Muscle of leg (tissue), 11 donors: ENCODE results near the gene BAG2. TPM values are rescaled to one million over a fixed set of nuclear protein-coding genes. Genes with fewer than 3 reads are reported as not detected.

Source experiments
- DNase-seq: peaks from one replicate; pipeline ENCODE4 v3.0.0; 2013
- H3K27ac ChIP-seq: one replicate; pipeline ENCODE4 v1.5.1; 2013; ENCODE audit warnings: mild to moderate bottlenecking, low read length, control low read depth
- H3K27me3 ChIP-seq: one replicate; pipeline ENCODE4 v1.6.1; 2013; ENCODE audit warnings: low read length; ENCODE audit not compliant: control insufficient read depth, insufficient read depth
- H3K36me3 ChIP-seq: one replicate; pipeline ENCODE4 v1.6.1; 2013; ENCODE audit warnings: low read length; ENCODE audit not compliant: control insufficient read depth, insufficient read depth
- H3K4me1 ChIP-seq: one replicate; pipeline ENCODE4 v1.6.1; 2013; ENCODE audit warnings: low read length; ENCODE audit not compliant: control insufficient read depth, insufficient read depth
- H3K4me3 ChIP-seq: one replicate; pipeline ENCODE4 v1.5.1; 2013; ENCODE audit warnings: low read length, control low read depth
- H3K9me3 ChIP-seq: replicated peaks from 2 replicates; pipeline ENCODE4 v1.6.1; 2013; ENCODE audit warnings: low read depth, low read length; ENCODE audit not compliant: control insufficient read depth
- WGBS: methylation state at CpG from one replicate; pipeline ENCODE4 v1.1.5; 2013; ENCODE audit warnings: missing lambda C conversion rate; ENCODE audit not compliant: insufficient coverage; 5-methylcytosine and 5-hydroxymethylcytosine counted together
- polyA plus RNA-seq, 8 donors: library from polyadenylated mRNA; unstranded; fragments of 120-200 nt; gene quantifications; one replicate each; pipeline versions ENCODE4 v1.2.1 to v1.2.3, GENCODE V29; 2013; ENCODE audit warnings: inconsistent platforms in 1 of 8, low replicate concordance in 1 of 8; ENCODE audit not compliant: insufficient read length in 8 of 8, insufficient read depth in 1 of 8
- total RNA-seq: library from RNA; stranded (reverse); fragments of 120-200 nt; gene quantifications from one replicate; pipeline ENCODE4 v1.2.4, GENCODE V29; 2013

The BAG2 gene
- total and polyA plus RNA-seq, 9 donors, result 10.2 to 13.2 (median 11.8) TPM

DNA sequence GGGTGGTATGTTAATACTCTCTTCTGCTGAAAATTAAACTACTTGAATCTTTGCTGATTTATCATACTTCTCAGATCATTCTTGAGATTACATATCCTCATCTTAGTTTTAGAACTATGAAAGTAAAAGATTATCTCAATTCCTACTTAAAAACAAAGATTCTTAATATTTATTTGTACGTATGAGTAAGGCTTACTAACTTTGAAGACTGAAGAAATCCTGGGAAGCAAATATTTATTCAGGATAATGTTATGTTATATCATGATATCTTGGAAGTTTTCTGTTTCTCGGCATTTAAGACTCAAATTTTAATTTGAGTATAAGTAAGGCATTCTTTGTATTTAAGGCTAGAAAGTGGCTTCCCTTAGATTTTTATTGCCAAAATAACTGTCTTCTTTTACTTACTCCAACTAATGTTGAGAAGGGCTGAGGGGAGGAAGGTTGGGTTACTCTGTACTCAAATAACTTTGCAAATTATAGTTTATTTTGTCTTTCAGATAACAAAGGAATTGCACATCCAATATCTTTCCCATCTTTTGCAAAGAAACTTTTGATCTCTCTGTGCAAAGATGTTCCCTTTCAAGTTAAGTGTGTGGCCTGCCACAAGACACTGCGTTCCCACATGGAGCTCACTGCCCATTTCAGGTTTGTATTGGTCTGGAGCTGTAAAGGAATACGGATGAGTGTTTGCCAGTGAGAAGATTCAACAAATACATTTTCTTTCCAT is 30.5 kb upstream of the BAG2 start:
- Histone ChIP-seq H3K27me3 (no peaks in the 10 kb centered on the region), H3K4me3 (no peak overlapping the region), H3K9me3 (no peaks in the 10 kb centered on the region), H3K36me3 (peaks cover 3% of the 10 kb centered on the region), H3K27ac (no peak overlapping the region), H3K4me1 (no peaks in the 10 kb centered on the region)
- no peak for DNase-seq
- no CpG with 5 or more reads among the region's 4 CpGs for WGBS

DNA sequence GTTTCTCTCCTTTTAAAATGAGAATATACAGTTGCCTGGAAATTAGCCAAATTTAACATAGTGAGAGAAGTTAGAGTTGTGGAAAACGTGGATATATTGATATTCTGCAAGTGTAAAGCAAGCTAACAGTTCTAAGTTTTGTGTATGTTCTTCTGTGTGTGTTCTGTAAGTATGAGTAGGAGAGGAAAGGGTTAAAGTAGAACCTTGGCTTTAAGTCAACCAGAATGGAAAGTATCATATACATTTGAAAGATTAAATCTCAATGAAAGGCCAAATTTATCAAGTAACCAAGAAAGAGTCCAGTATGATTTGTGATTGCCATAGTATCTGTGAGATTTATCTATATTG is 30.0 kb upstream of the BAG2 start:
- H3K9me3 ChIP-seq, result no peaks in the 10 kb centered on the region
- no peak for DNase-seq
- no peak overlapping the region for H3K4me3 ChIP-seq
- WGBS, result 86% methylated on average over 1 of the region's 1 CpG
- no peak overlapping the region for H3K27ac ChIP-seq
- no peaks in the 10 kb centered on the region for H3K4me1 ChIP-seq
- H3K36me3 ChIP-seq, result peaks cover 3% of the 10 kb centered on the region
- H3K27me3 ChIP-seq, result no peaks in the 10 kb centered on the region

DNA sequence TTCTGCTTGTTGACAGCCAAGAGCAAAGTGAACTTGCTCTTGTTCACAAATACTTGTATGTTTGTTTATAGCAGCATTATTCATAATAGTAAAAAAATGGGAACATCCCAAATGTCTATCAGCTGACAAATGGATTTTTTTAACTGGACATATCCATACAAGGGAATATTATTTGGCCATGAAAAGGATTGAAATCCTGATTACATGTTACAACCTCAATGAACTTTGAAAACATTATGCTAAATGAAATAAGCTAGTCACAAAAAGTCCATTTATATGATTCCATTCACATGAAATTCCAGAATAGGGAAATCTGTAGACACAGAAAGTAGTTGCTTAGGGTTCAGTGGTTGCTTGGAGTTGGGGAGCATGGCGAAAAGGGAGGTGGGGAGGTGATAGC is 28.4 kb upstream of the BAG2 start:
- Histone ChIP-seq H3K4me1 (no peaks in the 10 kb centered on the region), H3K36me3 (peaks cover 13% of the 10 kb centered on the region)
- WGBS, result no CpG with 5 or more reads among the region's 1 CpG

DNA sequence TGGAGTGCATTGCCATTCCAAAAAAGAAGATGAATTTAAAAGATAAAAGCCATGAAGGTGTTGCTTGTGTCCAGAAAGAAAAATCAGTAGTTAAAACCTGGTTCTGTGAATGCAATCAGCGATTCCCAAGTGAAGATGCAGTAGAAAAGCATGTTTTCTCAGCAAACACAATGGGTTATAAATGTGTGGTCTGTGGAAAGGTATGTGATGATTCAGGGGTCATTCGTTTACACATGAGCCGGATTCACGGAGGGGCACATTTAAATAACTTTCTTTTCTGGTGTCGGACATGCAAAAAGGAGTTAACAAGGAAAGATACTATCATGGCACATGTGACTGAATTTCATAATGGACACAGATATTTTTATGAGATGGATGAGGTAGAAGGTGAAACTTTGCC is 24.7 kb upstream of the BAG2 start:
- Histone ChIP-seq H3K36me3 (peaks cover 13% of the 10 kb centered on the region), H3K4me1 (no peaks in the 10 kb centered on the region), H3K9me3 (no peaks in the 10 kb centered on the region), H3K27ac (no peak overlapping the region), H3K27me3 (no peaks in the 10 kb centered on the region), H3K4me3 (no peak overlapping the region)
- 92% methylated on average over 4 of the region's 5 CpGs for WGBS
- no peak for DNase-seq

More for the DNA sequence above, 28.4 kb upstream of the BAG2 start:
- H3K9me3 ChIP-seq, result no peaks in the 10 kb centered on the region
- no peak overlapping the region for H3K27ac ChIP-seq
- DNase-seq, result no peak
- H3K27me3 ChIP-seq, result no peaks in the 10 kb centered on the region
- no peak overlapping the region for H3K4me3 ChIP-seq

DNA sequence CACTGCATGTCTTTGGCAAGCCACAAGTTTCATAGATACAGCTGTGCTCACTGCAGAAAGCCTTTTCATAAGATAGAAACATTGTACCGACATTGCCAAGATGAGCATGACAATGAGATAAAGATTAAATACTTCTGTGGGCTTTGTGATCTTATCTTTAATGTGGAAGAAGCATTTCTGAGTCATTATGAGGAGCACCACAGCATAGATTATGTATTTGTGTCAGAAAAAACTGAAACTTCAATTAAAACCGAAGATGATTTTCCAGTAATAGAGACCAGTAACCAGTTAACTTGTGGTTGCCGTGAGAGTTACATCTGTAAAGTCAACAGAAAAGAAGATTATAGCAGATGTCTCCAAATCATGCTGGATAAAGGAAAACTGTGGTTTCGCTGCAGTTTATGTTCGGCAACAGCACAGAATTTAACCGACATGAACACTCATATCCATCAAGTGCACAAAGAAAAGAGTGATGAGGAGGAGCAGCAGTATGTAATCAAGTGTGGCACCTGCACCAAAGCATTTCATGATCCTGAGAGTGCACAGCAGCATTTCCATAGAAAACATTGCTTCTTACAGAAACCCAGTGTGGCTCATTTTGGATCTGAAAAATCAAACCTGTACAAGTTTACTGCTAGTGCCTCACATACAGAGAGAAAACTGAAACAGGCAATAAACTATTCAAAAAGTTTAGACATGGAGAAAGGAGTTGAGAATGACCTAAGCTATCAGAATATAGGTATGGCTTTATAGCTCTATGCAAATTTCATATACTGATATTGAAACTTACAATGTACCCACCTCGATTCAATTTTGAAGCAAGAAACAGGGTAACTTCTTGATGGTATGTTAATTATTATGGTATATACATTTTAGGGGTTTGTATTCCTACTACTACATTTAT is 23.9 kb upstream of the BAG2 start:
- 92% methylated on average over 2 of the region's 7 CpGs for WGBS
- H3K36me3 ChIP-seq, result peaks cover 18% of the 10 kb centered on the region
- no peak overlapping the region for H3K4me3 ChIP-seq
- no peaks in the 10 kb centered on the region for H3K9me3 ChIP-seq
- H3K27me3 ChIP-seq, result no peaks in the 10 kb centered on the region
- H3K27ac ChIP-seq, result no peak overlapping the region
- H3K4me1 ChIP-seq, result no peaks in the 10 kb centered on the region
- DNase-seq, result no peak

DNA sequence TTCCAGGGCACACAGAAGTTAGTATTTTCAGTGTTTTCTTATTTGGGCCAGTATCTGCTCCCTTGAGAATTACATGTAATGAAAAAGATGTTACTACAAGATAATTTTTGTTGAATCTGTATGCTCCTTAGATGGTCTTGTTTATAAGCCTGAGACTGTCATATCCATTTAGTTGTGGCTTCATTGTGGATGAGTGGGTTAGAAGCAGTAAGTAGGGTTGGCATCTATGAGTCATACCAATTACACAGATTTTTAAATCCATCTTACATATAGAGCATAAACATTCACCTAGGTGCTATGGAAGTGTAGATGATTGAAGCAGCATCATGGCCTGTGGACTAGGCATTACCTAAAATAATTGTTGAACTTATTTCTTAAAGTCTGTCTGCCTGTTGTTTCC is 13.5 kb upstream of the BAG2 start:
- no peaks in the 10 kb centered on the region for H3K9me3 ChIP-seq
- peaks cover 8% of the 10 kb centered on the region for H3K36me3 ChIP-seq
- DNase-seq, result no peak
- no peaks in the 10 kb centered on the region for H3K27me3 ChIP-seq
- H3K4me1 ChIP-seq, result no peaks in the 10 kb centered on the region
- H3K27ac ChIP-seq, result no peak overlapping the region
- H3K4me3 ChIP-seq, result no peak overlapping the region

DNA sequence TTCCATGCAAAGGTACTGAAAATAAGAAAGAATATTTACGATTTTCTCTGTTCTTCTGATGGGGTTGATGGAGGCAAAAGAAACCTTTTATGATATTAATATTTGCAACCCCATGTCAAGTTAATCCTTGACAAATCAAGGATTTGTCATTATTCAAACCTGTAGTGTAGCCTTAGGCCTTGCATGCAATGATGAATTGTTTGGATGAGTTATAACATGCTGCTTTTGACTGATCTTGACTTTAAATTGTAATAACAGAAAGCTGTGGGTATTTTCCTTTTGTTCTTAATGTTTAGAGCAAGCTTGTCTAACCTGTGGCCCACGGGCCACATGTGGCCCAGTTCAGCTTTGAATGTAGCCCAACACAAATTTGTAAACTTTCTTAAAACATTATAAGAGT is 13.0 kb upstream of the BAG2 start:
- H3K36me3 ChIP-seq, result peaks cover 6% of the 10 kb centered on the region

DNA sequence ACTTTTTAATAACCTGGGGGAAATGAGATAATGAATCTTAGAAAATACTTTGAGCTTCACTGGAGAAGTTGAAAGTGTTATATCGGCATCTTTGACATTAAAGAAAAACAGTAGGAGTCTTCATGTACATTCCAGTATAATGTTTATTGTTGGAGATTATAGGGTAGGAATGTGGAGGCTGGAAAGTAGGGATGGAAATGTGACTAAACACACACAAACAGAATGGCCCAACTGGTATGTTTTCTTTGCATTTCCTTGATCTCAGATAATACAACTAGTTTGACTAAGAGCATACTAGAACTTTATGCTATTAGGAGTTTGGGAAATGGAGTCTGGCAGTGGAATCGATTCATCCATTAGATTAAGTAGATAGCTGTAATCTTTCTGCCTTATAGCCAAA is 10.1 kb upstream of the BAG2 start:
- Histone ChIP-seq H3K4me3 (no peak overlapping the region), H3K27ac (no peak overlapping the region), H3K4me1 (no peaks in the 10 kb centered on the region), H3K27me3 (no peaks in the 10 kb centered on the region), H3K9me3 (no peaks in the 10 kb centered on the region), H3K36me3 (peaks cover 2% of the 10 kb centered on the region)
- DNase-seq, result no peak
- WGBS, result no CpG with 5 or more reads among the region's 2 CpGs

More for the DNA sequence above, 13.0 kb upstream of the BAG2 start:
- Histone ChIP-seq H3K4me3 (no peak overlapping the region), H3K9me3 (no peaks in the 10 kb centered on the region), H3K27me3 (no peaks in the 10 kb centered on the region), H3K27ac (no peak overlapping the region), H3K4me1 (no peaks in the 10 kb centered on the region)
- no CpG with 5 or more reads among the region's 2 CpGs for WGBS
- no peak for DNase-seq

DNA sequence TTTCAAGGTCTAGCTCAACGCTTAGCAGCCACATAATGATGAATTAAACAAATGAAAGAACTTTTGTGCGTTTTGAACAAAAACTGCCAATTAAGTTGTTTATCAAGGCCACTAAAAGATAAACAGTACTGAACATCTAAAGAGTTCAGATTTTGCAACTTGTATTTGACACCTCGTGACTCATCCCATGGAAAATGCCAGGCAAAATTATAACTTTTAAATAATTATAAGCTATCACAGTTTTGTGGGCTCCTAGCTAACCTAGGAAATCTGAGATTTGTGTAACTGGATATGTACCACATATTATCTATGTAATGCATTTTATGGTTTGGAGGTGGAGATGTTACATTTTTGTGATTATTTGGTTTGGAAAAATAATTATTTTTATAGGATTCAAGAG is 9.6 kb upstream of the BAG2 start:
- peaks cover 2% of the 10 kb centered on the region for H3K36me3 ChIP-seq
- no peaks in the 10 kb centered on the region for H3K4me1 ChIP-seq
- H3K27ac ChIP-seq, result no peak overlapping the region
- H3K9me3 ChIP-seq, result no peaks in the 10 kb centered on the region
- no peaks in the 10 kb centered on the region for H3K27me3 ChIP-seq
- no peak overlapping the region for H3K4me3 ChIP-seq
- DNase-seq, result no peak
- WGBS, result 100% methylated on average over 1 of the region's 3 CpGs

DNA sequence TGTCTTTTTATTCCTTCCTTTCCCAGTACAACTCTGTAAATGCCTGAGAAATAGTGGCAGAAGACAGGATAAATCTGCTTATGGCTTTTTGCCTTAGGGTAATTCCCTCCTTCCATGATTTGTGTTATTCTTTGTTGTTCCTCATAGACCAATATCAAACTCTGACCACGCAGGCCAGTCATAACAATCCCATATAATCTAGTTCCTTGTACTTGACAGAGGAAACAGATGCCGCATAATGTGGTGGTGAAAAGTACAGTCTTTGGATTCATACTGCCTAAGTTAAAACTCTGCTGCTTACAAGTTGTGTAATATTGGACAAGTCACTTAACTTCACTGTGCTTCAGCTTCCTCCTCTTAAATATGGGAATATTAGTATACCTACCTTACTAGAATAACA is 8.2 kb upstream of the BAG2 start:
- Histone ChIP-seq H3K9me3 (no peaks in the 10 kb centered on the region), H3K27me3 (no peaks in the 10 kb centered on the region), H3K4me3 (no peak overlapping the region), H3K36me3 (peaks cover 2% of the 10 kb centered on the region), H3K27ac (no peak overlapping the region), H3K4me1 (no peaks in the 10 kb centered on the region)
- no CpG with 5 or more reads among the region's 2 CpGs for WGBS
- no peak for DNase-seq
